Body of pancreas (tissue), 4 donors: ENCODE data around the gene SLC5A2. TPM values are rescaled to one million over a fixed set of nuclear protein-coding genes. Genes with fewer than 3 reads are reported as not detected.
A peak's percentile ranks its signal among the peaks of the same experiment; 100 is the strongest.
"Not testable (repeated sequence)": the region's sequence is repeated elsewhere in the genome, so short reads cannot be mapped to it uniquely, and the experiment has no call there.

Experiments used
- ATAC-seq: fragments of 150-250 bp; one replicate; pipeline ENCODE4 v1.9.1; 2016
- DNase-seq, 4 donors: peaks; one replicate each; pipeline ENCODE4 v3.0.0-alpha.2; 2019
- H3K27ac ChIP-seq, 4 donors: fragments of 200-600 bp; sonication (generic); 1 replicate in 3 of 4; 2 replicates in 1 of 4; pipeline versions ENCODE4 v1.5.1 to v1.6.1; 2016 to 2019; ENCODE audit warnings: mild to moderate bottlenecking in 1 of 4, mixed read lengths in 1 of 4, moderate library complexity in 1 of 4
- H3K27me3 ChIP-seq, 2 donors: fragments of 200-600 bp; sonication (generic); one replicate each; pipeline ENCODE4 v1.6.0; 2016; ENCODE audit warnings: mild to moderate bottlenecking in 1 of 2
- H3K36me3 ChIP-seq, 2 donors: fragments of 200-600 bp; sonication (generic); replicated peaks in 1 of 2; 2 replicates each; pipeline ENCODE4 v1.5.1; 2016; ENCODE audit warnings: low read depth in 2 of 2; ENCODE audit not compliant: insufficient read depth in 1 of 2
- H3K4me1 ChIP-seq: fragments of 200-600 bp; sonication (generic); one replicate; pipeline ENCODE4 v1.6.0; 2016
- H3K4me3 ChIP-seq, 2 donors: fragments of 200-600 bp; sonication (generic); 1 replicate in 1 of 2; 2 replicates in 1 of 2; pipeline ENCODE4 v1.5.1; 2016 to 2019
- H3K9me3 ChIP-seq, 3 donors: fragments of 200-600 bp; sonication (generic); 1 replicate in 2 of 3; 2 replicates in 1 of 3; pipeline ENCODE4 v1.5.1; 2016
- POLR2A ChIP-seq, 3 donors: fragments of 450-650 bp; IDR thresholded peaks; one replicate each; pipeline ENCODE4 v1.6.1; 2016; ENCODE audit warnings: antibody characterized with exemption in 3 of 3, mild to moderate bottlenecking in 2 of 3
- WGBS, 2 donors: methylation state at CpG; one replicate each; pipeline ENCODE4 v1.1.5; 2017; 5-methylcytosine and 5-hydroxymethylcytosine counted together
- intact Hi-C: fragments of 100-400 bp; cut with DNase I; formaldehyde crosslinking; loops from one replicate; pipeline ENCODE4 v1.15.1; 2023
- total RNA-seq, 2 donors: library from RNA; depleted of rRNA; stranded (reverse); fragments of >200 nt; gene quantifications; one replicate each; pipeline ENCODE4 v1.1.0, GENCODE V29; 2016
- TF ChIP-seq, protein P1 (sequence below), 7 experiments: fragments of 450-650 bp in 4 of 7; fragments of 200-600 bp in 3 of 7; sonication (generic) in 3 of 7; IDR thresholded peaks; one replicate each; pipeline ENCODE4 v1.5.1; 2016 to 2019; ENCODE audit warnings: antibody characterized with exemption in 7 of 7

Gene SLC5A2
- under 1 TPM in 1 of 2 donors, not detected in 1; 0.26 TPM for total RNA-seq

DNA sequence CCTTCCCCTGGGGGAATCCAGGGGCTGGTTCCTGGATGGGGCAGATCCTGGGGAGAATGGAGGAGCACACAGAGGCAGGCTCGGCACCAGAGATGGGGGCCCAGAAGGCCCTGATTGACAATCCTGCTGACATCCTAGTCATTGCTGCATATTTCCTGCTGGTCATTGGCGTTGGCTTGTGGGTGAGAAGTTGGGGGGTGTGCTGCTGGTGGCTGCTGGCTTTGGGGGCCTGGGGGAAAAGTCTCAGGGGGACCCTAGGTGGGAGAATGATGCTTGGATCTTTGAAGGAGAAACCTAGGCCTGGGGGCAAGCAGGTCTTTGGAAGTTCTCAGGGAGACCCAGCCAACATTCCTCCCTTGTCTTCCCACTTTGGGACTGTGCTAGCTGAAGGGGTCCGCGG lies at the start of gene SLC5A2:
SLC5A2 (plus strand) TSS at position 43 of the 400 bp plus-strand sequence; CDS start at position 57, 14 bp downstream.
- Histone ChIP-seq H3K27me3 (no peaks in the 10 kb centered on the region), H3K9me3 (no peaks in the 10 kb centered on the region), H3K4me3 (no peak within 1 kb of the TSS), H3K4me1 (peaks cover 20% of the 10 kb centered on the region), H3K27ac (peak within 1 kb of the TSS in 1 of 4 donors; percentile 60), H3K36me3 (no peaks in the 10 kb centered on the region)
- intact Hi-C loops, result no loop called here
- ATAC-seq (no peak), DNase-seq (no peak)
- 88 to 91% methylated on average over 4 of the region's 4 CpGs for WGBS, 2 donors
- TF ChIP-seq, protein P1, sequence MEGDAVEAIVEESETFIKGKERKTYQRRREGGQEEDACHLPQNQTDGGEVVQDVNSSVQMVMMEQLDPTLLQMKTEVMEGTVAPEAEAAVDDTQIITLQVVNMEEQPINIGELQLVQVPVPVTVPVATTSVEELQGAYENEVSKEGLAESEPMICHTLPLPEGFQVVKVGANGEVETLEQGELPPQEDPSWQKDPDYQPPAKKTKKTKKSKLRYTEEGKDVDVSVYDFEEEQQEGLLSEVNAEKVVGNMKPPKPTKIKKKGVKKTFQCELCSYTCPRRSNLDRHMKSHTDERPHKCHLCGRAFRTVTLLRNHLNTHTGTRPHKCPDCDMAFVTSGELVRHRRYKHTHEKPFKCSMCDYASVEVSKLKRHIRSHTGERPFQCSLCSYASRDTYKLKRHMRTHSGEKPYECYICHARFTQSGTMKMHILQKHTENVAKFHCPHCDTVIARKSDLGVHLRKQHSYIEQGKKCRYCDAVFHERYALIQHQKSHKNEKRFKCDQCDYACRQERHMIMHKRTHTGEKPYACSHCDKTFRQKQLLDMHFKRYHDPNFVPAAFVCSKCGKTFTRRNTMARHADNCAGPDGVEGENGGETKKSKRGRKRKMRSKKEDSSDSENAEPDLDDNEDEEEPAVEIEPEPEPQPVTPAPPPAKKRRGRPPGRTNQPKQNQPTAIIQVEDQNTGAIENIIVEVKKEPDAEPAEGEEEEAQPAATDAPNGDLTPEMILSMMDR (IDR thresholded peaks at IDR 0.05), result no peak
- TF ChIP-seq POLR2A (IDR thresholded peaks at IDR 0.05), result no peak

- DNase-seq (no peak), ATAC-seq (no peak)
- 94 to 95% methylated on average over 24 to 33 of the region's 47 CpGs for WGBS, 2 donors
- H3K27ac ChIP-seq, result no peak overlapping the region
- H3K4me3 ChIP-seq, result no peak overlapping the region
- no peaks in the 10 kb centered on the region for H3K36me3 ChIP-seq
- no peak for TF ChIP-seq POLR2A (IDR thresholded peaks at IDR 0.05)
- TF ChIP-seq, protein P1 (IDR thresholded peaks at IDR 0.05), result no peak
- no peaks in the 10 kb centered on the region for H3K4me1 ChIP-seq
- no peaks in the 10 kb centered on the region for H3K27me3 ChIP-seq
- intact Hi-C loops, result loop anchor here (5.0 kb wide), 1 partner anchor 453 kb away; no protein-coding TSS in a partner anchor
- no peaks in the 10 kb centered on the region for H3K9me3 ChIP-seq
These were observed 47.3 kb upstream of the SLC5A2 start for GRCh38 chr16:31435341-31436220.

GRCh38 chr16:31436221-31437045 lies 46.5 kb upstream of the SLC5A2 start:
- ATAC-seq (no peak), DNase-seq (no peak)
- Histone ChIP-seq H3K4me1 (no peaks in the 10 kb centered on the region), H3K27me3 (no peaks in the 10 kb centered on the region), H3K9me3 (no peaks in the 10 kb centered on the region), H3K36me3 (no peaks in the 10 kb centered on the region), H3K27ac (no peak overlapping the region), H3K4me3 (no peak overlapping the region)
- TF ChIP-seq, protein P1 (IDR thresholded peaks at IDR 0.05), result no peak
- no peak for TF ChIP-seq POLR2A (IDR thresholded peaks at IDR 0.05)
- 72 to 93% methylated on average over 3 to 44 of the region's 44 CpGs for WGBS, 2 donors
- intact Hi-C loops, result loop anchor here (5.0 kb wide), 1 partner anchor 454 kb away; no protein-coding TSS in a partner anchor

DNA sequence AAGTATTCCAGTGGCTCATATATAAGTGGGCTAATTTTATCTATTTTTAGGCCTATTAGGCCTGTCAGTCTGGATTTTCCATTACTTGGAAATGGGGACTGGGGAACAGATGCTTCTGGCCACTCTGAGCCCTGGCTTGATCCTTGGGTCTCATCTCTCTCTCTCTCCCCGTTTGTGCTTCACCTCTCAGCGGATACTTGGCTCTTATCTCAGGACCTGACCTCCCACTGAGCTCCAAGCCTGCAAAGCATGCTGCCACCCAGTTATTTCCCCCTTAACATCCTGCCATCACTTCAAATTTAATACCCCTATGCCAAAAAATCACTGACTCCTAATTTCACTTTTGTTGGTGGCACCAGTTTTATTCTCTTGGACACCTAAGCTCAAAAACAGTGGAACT lies 44.5 kb upstream of the SLC5A2 start:
- TF ChIP-seq, protein P1 (IDR thresholded peaks at IDR 0.05), result no peak
- TF ChIP-seq POLR2A (IDR thresholded peaks at IDR 0.05), result no peak
- ATAC-seq, result no peak
- Histone ChIP-seq H3K27ac (no peak overlapping the region), H3K4me3 (no peak overlapping the region), H3K9me3 (no peaks in the 10 kb centered on the region), H3K36me3 (no peaks in the 10 kb centered on the region), H3K4me1 (peaks cover 8% of the 10 kb centered on the region), H3K27me3 (no peaks in the 10 kb centered on the region)
- intact Hi-C loops, result loop anchor here (5.0 kb wide), 1 partner anchor 456 kb away; no protein-coding TSS in a partner anchor
- no peak for DNase-seq
- WGBS, 2 donors, result 45 to 47% methylated on average over 2 of the region's 2 CpGs

DNA sequence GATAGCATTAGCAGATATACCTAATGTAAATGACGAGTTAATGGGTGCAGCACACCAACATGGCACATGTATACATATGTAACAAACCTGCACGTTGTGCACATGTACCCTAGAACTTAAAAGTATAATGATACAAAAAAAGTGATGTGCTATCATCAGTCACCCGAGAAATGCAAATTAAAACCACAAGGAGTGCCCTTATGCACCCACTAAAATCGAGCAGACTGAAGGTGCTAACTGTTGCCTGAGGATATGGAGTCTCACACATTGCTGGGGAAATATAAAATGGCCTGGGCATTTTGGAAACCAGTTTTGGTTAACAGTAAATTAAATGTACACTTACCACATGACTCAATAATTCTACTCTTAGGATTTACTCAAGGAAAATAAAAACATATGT lies 43.9 kb upstream of the SLC5A2 start:
- ATAC-seq, DNase-seq, H3K4me3 ChIP-seq, H3K36me3 ChIP-seq, H3K4me1 ChIP-seq, H3K27me3 ChIP-seq, H3K9me3 ChIP-seq, H3K27ac ChIP-seq: not testable (repeated sequence)
- WGBS, 2 donors, result 58 to 61% methylated on average over 4 of the region's 4 CpGs
- intact Hi-C loops, result loop anchor here (5.0 kb wide), 1 partner anchor 457 kb away; no protein-coding TSS in a partner anchor
